ENCODE data around the gene EXOC6. TPM values are rescaled to one million over a fixed set of nuclear protein-coding genes. Genes with fewer than 3 reads are reported as not detected.

The EXOC6 gene
- total RNA-seq, 2 experiments from 2014 or later, result 8.0 to 9.4 TPM

GRCh38 chr10:92993699-92994272 lies 145.5 kb downstream of the EXOC6 start:
- POLR2A ChIA-PET, result no interaction called here

GRCh38 chr10:92995509-92995908 lies 147.2 kb downstream of the EXOC6 start:
- POLR2A ChIA-PET, result interaction anchor here (0.6 to 1.1 kb wide), 3 partner anchors 14 to 316 kb away, joined by 3 to 4 read pairs (median 3); no protein-coding TSS in a partner anchor
- H3K27ac ChIP-seq (ENCODE audit: low read depth, low read length, poor library complexity, severe bottlenecking), result no peak overlapping the region
- H2AFZ ChIP-seq (ENCODE audit: low read length), result no peak overlapping the region
- CTCF ChIA-PET (ENCODE audit: unreplicated experiment), result no interaction called here
- H3K4me3 ChIP-seq (ENCODE audit: low read depth, low read length, poor library complexity, severe bottlenecking), result no peak overlapping the region
- H3K36me3 ChIP-seq (ENCODE audit: insufficient read depth, low read length), result no peaks in the 10 kb centered on the region
- no peaks in the 10 kb centered on the region for H3K9me2 ChIP-seq (ENCODE audit: insufficient read depth, low read length)
- no peak overlapping the region for H3K4me2 ChIP-seq (ENCODE audit: low read length)
- H3K4me1 ChIP-seq (ENCODE audit: insufficient read depth, low read length, poor library complexity, severe bottlenecking), result no peaks in the 10 kb centered on the region
- no peaks in the 10 kb centered on the region for H4K20me1 ChIP-seq (ENCODE audit: insufficient read depth, low read length)
- intact Hi-C loops (cut with micrococcal nuclease; ENCODE audit: unreplicated experiment), result no loop called here
- BruUV-seq (replicated peaks), result no TSS peak
- TF ChIP-seq EZH2phosphoT487 (IDR thresholded peaks at IDR 0.05; ENCODE audit: borderline replicate concordance, low read depth, low read length) (no peak), CTCF (conservative IDR thresholded peaks at IDR 0.05; ENCODE audit: low read length) (no peak)
- no peaks in the 10 kb centered on the region for H3K9me3 ChIP-seq (ENCODE audit: low read length)
- H3K79me2 ChIP-seq (ENCODE audit: insufficient read depth, low read depth, low read length), result no peaks in the 10 kb centered on the region
- no peak for DNase-seq (ENCODE audit: low spot score)

More at GRCh38 chr10:92993699-92994272, 145.5 kb downstream of the EXOC6 start:
- BruUV-seq (replicated peaks), result no TSS peak
- Histone ChIP-seq H4K20me1 (ENCODE audit: insufficient read depth, low read length) (no peaks in the 10 kb centered on the region), H3K9me2 (ENCODE audit: insufficient read depth, low read length) (no peaks in the 10 kb centered on the region), H3K36me3 (ENCODE audit: insufficient read depth, low read length) (no peaks in the 10 kb centered on the region), H3K4me3 (ENCODE audit: low read depth, low read length, poor library complexity, severe bottlenecking) (no peak overlapping the region), H3K4me2 (ENCODE audit: low read length) (no peak overlapping the region), H3K27ac (ENCODE audit: low read depth, low read length, poor library complexity, severe bottlenecking) (no peak overlapping the region), H2AFZ (ENCODE audit: low read length) (no peak overlapping the region), H3K4me1 (ENCODE audit: insufficient read depth, low read length, poor library complexity, severe bottlenecking) (no peaks in the 10 kb centered on the region), H3K9me3 (ENCODE audit: low read length) (no peaks in the 10 kb centered on the region), H3K79me2 (ENCODE audit: insufficient read depth, low read depth, low read length) (no peaks in the 10 kb centered on the region)
- DNase-seq (ENCODE audit: low spot score), result no peak
- no peak for TF ChIP-seq CTCF (conservative IDR thresholded peaks at IDR 0.05; ENCODE audit: low read length)
- no peak for TF ChIP-seq EZH2phosphoT487 (IDR thresholded peaks at IDR 0.05; ENCODE audit: borderline replicate concordance, low read depth, low read length)
- CTCF ChIA-PET (ENCODE audit: unreplicated experiment), result no interaction called here
- intact Hi-C loops (cut with micrococcal nuclease; ENCODE audit: unreplicated experiment), result no loop called here

GRCh38 chr10:92997620-92998019 lies 149.3 kb downstream of the EXOC6 start:
- Histone ChIP-seq H3K79me2 (ENCODE audit: insufficient read depth, low read depth, low read length) (no peaks in the 10 kb centered on the region), H3K4me2 (ENCODE audit: low read length) (no peak overlapping the region), H3K9me3 (ENCODE audit: low read length) (no peaks in the 10 kb centered on the region), H4K20me1 (ENCODE audit: insufficient read depth, low read length) (no peaks in the 10 kb centered on the region), H3K36me3 (ENCODE audit: insufficient read depth, low read length) (no peaks in the 10 kb centered on the region), H2AFZ (ENCODE audit: low read length) (no peak overlapping the region), H3K27ac (ENCODE audit: low read depth, low read length, poor library complexity, severe bottlenecking) (no peak overlapping the region), H3K9me2 (ENCODE audit: insufficient read depth, low read length) (no peaks in the 10 kb centered on the region), H3K4me3 (ENCODE audit: low read depth, low read length, poor library complexity, severe bottlenecking) (no peak overlapping the region), H3K4me1 (ENCODE audit: insufficient read depth, low read length, poor library complexity, severe bottlenecking) (no peaks in the 10 kb centered on the region)
- BruUV-seq (replicated peaks), result no TSS peak
- intact Hi-C loops (cut with micrococcal nuclease; ENCODE audit: unreplicated experiment), result no loop called here
- POLR2A ChIA-PET, result interaction anchor here (0.9 to 1.6 kb wide), 5 partner anchors 13 to 533 kb away, joined by 3 to 7 read pairs (median 3); no protein-coding TSS in a partner anchor
- TF ChIP-seq CTCF (conservative IDR thresholded peaks at IDR 0.05; ENCODE audit: low read length) (no peak), EZH2phosphoT487 (IDR thresholded peaks at IDR 0.05; ENCODE audit: borderline replicate concordance, low read depth, low read length) (no peak)
- DNase-seq (ENCODE audit: low spot score), result no peak
- CTCF ChIA-PET (ENCODE audit: unreplicated experiment), result no interaction called here
